Measurements from ENCODE around the gene FBXO15.

The FBXO15 gene

DNA sequence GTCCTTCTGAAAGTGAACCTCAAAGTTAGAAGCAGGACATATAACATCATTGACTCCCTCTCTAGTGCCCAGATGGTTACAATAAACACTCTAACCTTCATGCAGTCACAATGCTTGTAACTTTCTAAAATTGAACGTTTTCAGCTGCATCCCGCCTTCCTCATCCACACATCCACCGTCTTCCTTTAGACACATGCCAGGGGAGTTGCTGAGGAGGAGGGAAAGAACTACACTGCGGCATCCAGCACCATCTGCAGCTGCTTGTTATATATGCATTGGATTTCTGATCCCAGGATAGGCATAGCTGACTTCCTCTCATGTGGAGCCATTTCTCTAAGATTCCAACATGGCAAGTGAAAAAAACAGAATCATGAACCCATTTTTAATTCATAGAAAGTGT, 96.8 kb downstream of the FBXO15 start:
- DNase-seq = no peak

DNA sequence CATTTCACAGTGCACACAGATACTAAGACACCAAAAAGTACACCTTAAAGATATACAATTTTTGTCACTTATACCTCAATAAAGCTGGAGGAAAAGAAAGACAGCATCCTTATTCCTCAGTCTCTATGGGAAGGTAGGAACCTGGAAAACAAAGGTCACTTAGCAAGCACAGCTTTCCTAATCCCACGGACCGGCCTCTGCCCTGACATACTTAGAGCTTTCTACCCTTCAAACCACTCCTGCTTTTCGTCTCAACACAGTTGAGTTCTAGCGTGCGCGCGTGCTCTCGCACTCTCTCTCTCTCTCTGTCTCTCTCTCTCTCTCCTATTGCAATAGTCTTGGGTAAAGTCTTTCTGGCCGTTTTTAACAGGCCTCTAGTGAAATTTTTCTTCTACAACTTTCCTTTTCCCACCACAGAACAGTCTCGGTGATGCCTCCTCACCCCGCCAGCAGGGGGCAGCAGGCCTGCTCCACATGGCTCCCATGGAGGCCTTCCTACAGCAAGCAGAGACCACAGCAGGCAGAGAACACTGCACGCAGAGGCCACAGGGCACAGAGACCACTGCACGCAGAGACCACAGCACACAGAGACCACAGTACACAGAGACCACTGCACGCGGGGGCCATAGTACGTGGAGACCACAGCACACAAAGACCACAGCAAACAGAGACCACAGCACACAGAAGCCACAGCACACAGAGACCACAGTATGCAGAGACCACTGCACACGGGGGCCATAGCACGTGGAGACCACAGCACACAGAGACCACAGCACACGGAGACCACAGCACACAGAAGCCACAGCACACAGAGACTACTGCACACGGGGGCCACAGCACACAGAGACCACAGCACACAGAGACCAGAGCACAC, 106.9 kb downstream of the FBXO15 start:
- DNase-seq = no peak

DNA sequence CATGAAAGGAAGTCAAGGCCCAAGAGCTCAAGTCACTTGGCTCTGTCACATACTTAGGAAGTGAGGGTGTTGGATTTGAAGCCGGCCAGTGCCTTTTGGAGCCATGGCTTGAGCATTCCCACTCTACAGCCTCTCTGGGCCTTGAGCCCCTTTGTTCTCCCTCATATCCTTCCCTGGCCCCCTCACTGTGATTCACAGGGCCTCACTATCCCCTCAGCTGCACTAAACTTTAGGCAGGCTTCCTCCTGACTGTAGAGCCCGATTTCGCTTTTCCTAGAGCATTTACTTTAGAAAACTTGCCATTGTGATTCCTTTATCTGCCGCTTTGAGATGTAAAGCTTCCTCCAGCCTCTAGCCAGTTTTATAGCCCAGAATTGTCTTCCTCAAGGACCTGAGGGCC, 107.6 kb downstream of the FBXO15 start:
- DNase-seq = no peak

DNA sequence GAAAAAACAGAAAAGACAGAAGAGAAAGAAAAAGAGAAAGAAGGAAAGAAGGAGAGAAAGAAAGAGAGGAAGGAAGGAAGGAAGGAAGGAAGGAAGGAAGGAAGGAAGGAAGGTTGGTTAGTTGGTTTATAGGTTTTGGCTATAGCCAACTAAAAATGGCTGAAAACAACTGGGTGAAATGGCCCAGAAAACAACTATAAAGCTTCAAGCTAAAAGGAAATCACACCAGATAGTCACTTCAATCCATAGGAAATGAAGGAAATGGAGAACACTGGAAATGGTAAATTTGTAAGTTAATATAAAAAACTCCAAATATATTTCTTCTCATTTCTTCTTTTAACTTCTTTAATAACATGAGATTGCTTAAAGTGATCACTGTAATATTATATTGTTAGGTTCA, 118.5 kb downstream of the FBXO15 start:
- no peak for DNase-seq

Data from eye (tissue), 1 donor.